ENCODE measurements around the gene TMPRSS13. TPM values are rescaled to one million over a fixed set of nuclear protein-coding genes. Genes with fewer than 3 reads are reported as not detected.
A peak's percentile ranks its signal among the peaks of the same experiment; 100 is the strongest.

Gene TMPRSS13
- total and polyA plus RNA-seq, 2 donors from 2014 or later: 1.2 to 1.9 TPM

- Histone ChIP-seq H3K9me3 (ENCODE audit: control insufficient read depth in 2 of 3, insufficient read depth in 1 of 3, low read length in 3 of 3) (no peaks in the 10 kb centered on the region), H3K9ac (ENCODE audit: low read length in 3 of 3) (no peak overlapping the region), H3K4me3 (ENCODE audit: low read length in 3 of 3) (no peak overlapping the region), H3K4me1 (ENCODE audit: control insufficient read depth in 2 of 3, insufficient read depth in 2 of 3, low read depth in 1 of 3, low read length in 3 of 3) (peaks cover 0 to 3% (median 0%) of the 10 kb centered on the region in 3 donors), H3K36me3 (ENCODE audit: control insufficient read depth in 2 of 3, insufficient read depth in 3 of 3, low read length in 3 of 3) (no peaks in the 10 kb centered on the region), H3K27me3 (ENCODE audit: control insufficient read depth, insufficient read depth, low read length) (no peaks in the 10 kb centered on the region), H3K27ac (ENCODE audit: low read depth in 2 of 2, low read length in 2 of 2) (no peak overlapping the region)
- DNase-seq (no peak), FAIRE-seq (no peak)
- intact Hi-C loops (cut with DNase I): no loop called here
- no peak for TF ChIP-seq CTCF (IDR thresholded peaks at IDR 0.05; ENCODE audit: borderline replicate concordance, extremely low read depth, insufficient read depth)
These were observed 15.4 kb upstream of the TMPRSS13 start for GRCh38 chr11:117944554-117944953.

GRCh38 chr11:117941976-117942654 is 12.9 kb upstream of the TMPRSS13 start:
- Histone ChIP-seq H3K27me3 (ENCODE audit: control insufficient read depth, insufficient read depth, low read length) (no peaks in the 10 kb centered on the region), H3K36me3 (ENCODE audit: control insufficient read depth in 2 of 3, insufficient read depth in 3 of 3, low read length in 3 of 3) (no peaks in the 10 kb centered on the region), H3K9me3 (ENCODE audit: control insufficient read depth in 2 of 3, insufficient read depth in 1 of 3, low read length in 3 of 3) (no peaks in the 10 kb centered on the region), H3K9ac (ENCODE audit: low read length in 3 of 3) (no peak overlapping the region), H3K4me3 (ENCODE audit: low read length in 3 of 3) (no peak overlapping the region), H3K27ac (ENCODE audit: low read depth in 2 of 2, low read length in 2 of 2) (no peak overlapping the region), H3K4me1 (ENCODE audit: control insufficient read depth in 2 of 3, insufficient read depth in 2 of 3, low read depth in 1 of 3, low read length in 3 of 3) (peaks cover 0 to 3% (median 0%) of the 10 kb centered on the region in 3 donors)
- TF ChIP-seq CTCF (IDR thresholded peaks at IDR 0.05; ENCODE audit: borderline replicate concordance, extremely low read depth, insufficient read depth): no peak
- no peak for DNase-seq
- intact Hi-C loops (cut with DNase I): no loop called here
- no peak for FAIRE-seq

DNA sequence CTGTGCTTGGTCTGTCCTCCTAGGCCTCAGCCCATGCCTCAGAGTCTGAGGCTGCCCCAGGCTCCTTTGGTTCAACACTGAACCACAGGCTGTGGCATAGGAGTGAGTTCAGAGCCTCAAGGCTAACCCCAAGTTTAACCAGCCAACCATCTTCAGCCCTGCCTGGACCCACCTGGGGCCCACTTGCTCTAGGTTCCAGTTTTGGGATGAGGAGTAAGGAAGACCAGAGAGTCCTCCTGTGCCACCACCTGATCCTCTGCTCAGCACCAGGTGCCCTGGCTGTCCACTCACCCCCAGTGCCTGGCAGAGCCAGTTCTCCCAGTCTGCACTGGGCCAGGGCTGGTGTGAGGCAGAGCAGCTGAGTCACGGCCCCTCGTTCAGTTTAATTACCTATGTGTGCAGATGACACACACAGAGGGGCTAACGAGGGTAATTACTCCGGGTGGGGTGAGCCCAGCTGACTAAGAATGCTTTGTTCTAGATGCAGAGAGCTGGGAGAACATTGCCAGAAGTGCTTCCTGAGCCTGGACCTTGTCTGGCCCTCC is 12.0 kb upstream of the TMPRSS13 start:
- Histone ChIP-seq H3K4me3 (ENCODE audit: low read length in 3 of 3) (no peak overlapping the region), H3K9ac (ENCODE audit: low read length in 3 of 3) (no peak overlapping the region), H3K9me3 (ENCODE audit: control insufficient read depth in 2 of 3, insufficient read depth in 1 of 3, low read length in 3 of 3) (no peaks in the 10 kb centered on the region), H3K27ac (ENCODE audit: low read depth in 2 of 2, low read length in 2 of 2) (no peak overlapping the region), H3K36me3 (ENCODE audit: control insufficient read depth in 2 of 3, insufficient read depth in 3 of 3, low read length in 3 of 3) (no peaks in the 10 kb centered on the region), H3K27me3 (ENCODE audit: control insufficient read depth, insufficient read depth, low read length) (no peaks in the 10 kb centered on the region), H3K4me1 (ENCODE audit: control insufficient read depth in 2 of 3, insufficient read depth in 2 of 3, low read depth in 1 of 3, low read length in 3 of 3) (no peaks in the 10 kb centered on the region)
- DNase-seq (peak in 1 of 5 donors; percentile 60), FAIRE-seq (no peak)
- intact Hi-C loops (cut with DNase I): no loop called here
- TF ChIP-seq CTCF (IDR thresholded peaks at IDR 0.05; ENCODE audit: borderline replicate concordance, extremely low read depth, insufficient read depth): no peak

Data from kidney (tissue), 14 donors.